Endothelial cell of umbilical vein (primary cell): Measurements from ENCODE around the gene MTSS2.

Experiments
- CTCF ChIP-seq, 2 donors: IDR thresholded peaks; 1 replicate in 1 of 2; 2 replicates in 1 of 2; pipeline ENCODE4 v1.5.1; 2011; ENCODE audit warnings: low read length in 2 of 2, mild to moderate bottlenecking in 2 of 2, moderate library complexity in 2 of 2, control low read depth in 1 of 2, inconsistent platforms in 1 of 2, low read depth in 1 of 2; ENCODE audit not compliant: insufficient read depth in 1 of 2; ENCODE audit errors: extremely low read depth in 1 of 2
- EZH2 ChIP-seq: IDR thresholded peaks from 2 replicates; pipeline ENCODE4 v1.6.1; 2012; ENCODE audit warnings: borderline replicate concordance, low read depth, mild to moderate bottlenecking, moderate library complexity, low read length, inconsistent platforms; ENCODE audit not compliant: severe bottlenecking
- POLR2A ChIP-seq: IDR thresholded peaks from 2 replicates; pipeline ENCODE4 v1.6.1; 2012; ENCODE audit warnings: low read depth, mild to moderate bottlenecking, control low read depth, low read length

GRCh38 chr16:70678898-70679670 lies 6.8 kb downstream of the MTSS2 start:
- no peak for TF ChIP-seq CTCF (IDR thresholded peaks at IDR 0.05; ENCODE audit: extremely low read depth in 1 of 2, insufficient read depth in 1 of 2, low read depth in 1 of 2, low read length in 2 of 2)
- TF ChIP-seq EZH2 = no peak
- no peak for TF ChIP-seq POLR2A
